Measurements from ENCODE around the gene TAF11L3.

The TAF11L3 gene

Small RNA genes within 50 kb of the gene (small RNA-seq; reads per million reads assigned to genes)
- gene AC106774.3: 0 to 0.03 reads per million in 2 experiments

All from SK-N-DZ (cell line).